GM21529 (cell line): ENCODE results near the gene DKK1.

Experiments used
- ATAC-seq: cut with Tn5 transposase; IDR thresholded peaks from one replicate; pipeline ENCODE4 v1.9.1; 2021; ENCODE audit not compliant: unreplicated experiment

Gene DKK1

DNA sequence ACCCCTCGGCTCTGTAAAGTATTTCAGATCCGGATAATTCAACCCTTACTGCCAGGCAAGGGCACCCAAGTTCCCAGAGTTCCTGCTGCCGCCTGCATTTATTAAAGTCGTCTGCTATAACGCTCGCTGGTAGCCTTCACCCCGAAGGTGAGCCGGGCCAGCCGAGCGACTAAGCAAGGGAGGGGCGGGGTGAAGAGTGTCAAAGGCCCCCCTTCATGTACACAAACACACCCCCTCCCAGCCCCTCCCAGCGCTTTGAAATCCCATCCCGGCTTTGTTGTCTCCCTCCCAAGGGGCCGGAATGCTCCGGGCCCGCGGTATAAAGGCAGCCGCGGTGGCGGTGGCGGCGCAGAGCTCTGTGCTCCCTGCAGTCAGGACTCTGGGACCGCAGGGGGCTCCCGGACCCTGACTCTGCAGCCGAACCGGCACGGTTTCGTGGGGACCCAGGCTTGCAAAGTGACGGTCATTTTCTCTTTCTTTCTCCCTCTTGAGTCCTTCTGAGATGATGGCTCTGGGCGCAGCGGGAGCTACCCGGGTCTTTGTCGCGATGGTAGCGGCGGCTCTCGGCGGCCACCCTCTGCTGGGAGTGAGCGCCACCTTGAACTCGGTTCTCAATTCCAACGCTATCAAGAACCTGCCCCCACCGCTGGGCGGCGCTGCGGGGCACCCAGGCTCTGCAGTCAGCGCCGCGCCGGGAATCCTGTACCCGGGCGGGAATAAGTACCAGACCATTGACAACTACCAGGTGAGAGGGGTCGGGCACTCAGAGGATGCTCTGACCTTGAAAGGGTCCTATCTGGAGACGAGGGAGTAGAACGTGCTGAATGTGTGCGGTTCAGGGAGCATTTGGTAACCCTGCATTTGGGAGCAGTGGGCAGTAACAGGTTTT is at the start of gene DKK1:
Gene DKK1 (plus strand): TSS at position 349 of the 889 bp plus-strand sequence. CDS start 154 bp downstream, at position 503.
- no peak for ATAC-seq

- ATAC-seq: no peak
Observed at GRCh38 chr10:52265131-52265926, 48.8 kb upstream of the DKK1 start.

DNA sequence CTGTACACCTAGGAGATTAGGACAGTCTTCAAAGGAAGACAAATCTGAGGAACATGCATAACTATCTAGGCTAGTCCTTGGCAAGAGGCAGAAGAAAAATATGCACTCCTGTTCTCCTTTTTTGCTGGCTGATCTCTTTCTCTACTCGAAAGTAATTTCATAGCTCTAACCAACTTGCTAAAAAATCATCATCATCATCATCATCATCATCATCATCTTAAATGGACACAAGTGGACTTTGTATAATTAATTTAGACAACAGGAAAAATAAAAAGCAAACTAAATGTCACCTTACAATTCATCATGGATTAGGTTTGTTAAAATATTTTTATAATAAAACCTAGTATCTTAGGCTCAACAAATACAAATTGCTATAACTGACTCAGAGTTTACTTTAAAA is 47.2 kb upstream of the DKK1 start:
- no peak for ATAC-seq

- no peak for ATAC-seq
Observed at GRCh38 chr10:52268790-52269189, 45.3 kb upstream of the DKK1 start.

GRCh38 chr10:52269233-52269632 is 44.8 kb upstream of the DKK1 start:
- ATAC-seq: no peak

- no peak for ATAC-seq
Observed at GRCh38 chr10:52276163-52276562, 37.9 kb upstream of the DKK1 start.

- no peak for ATAC-seq
Observed at GRCh38 chr10:52276986-52277385, 37.1 kb upstream of the DKK1 start.

DNA sequence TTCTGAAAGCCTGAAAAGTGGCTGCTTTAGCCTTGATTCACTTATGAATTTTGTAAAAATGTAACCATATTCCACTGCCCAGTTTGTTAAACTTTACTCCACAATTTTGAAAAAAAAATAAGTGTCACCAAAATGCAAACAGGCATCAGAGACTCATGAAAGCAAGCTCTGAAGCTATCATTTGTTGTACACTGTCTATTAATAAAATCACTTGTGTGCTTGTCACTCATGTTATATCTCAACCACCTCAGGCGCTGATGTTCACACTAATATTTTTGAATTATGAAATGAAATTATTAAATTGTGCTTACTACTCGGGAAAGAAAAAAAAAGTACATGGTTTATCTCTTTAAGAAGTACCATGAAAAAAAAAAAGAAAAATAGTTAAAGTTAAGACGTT is 34.5 kb upstream of the DKK1 start:
- no peak for ATAC-seq

DNA sequence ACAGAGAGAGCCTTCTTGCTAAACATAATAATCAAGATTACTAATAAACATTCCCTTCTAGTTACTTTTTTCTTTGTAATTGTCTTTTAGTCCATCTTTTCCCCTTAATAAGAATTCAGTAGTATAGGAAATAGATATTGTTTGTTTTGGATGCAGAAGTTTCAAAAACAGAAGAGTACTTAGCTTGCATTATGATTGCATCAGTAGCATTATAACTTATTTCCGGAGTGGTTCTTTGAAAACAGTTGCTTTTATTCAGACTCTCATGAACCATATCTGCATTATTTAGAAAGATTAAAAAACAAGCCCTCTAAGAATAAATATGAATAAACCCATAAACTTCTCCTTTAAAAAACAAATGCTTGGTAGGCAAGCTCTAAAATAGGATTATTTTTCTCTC is 34.0 kb upstream of the DKK1 start:
- ATAC-seq: no peak

DNA sequence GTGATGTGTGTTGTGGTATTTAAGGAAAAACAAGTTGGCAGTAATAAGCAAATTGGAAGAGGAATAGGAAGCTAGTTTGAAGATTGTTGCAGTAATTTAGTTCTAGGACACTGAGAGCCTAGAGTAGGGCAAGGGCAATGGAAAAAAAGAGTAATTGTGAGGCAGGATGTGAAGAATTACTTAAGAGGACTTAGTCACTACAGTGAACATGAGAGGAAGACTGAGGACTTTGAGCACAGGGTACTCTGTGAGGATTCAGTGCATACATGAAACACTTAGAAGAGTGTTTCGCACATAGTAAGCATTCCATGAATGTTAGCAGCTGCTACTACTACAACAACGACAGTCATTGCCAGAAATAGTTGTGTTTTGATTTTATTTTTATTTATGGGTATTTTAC is 30.9 kb upstream of the DKK1 start:
- no peak for ATAC-seq

- peak; percentile 67 for ATAC-seq
Observed at GRCh38 chr10:52284416-52285013, 29.6 kb upstream of the DKK1 start.

GRCh38 chr10:52287866-52288265 is 26.2 kb upstream of the DKK1 start:
- no peak for ATAC-seq

DNA sequence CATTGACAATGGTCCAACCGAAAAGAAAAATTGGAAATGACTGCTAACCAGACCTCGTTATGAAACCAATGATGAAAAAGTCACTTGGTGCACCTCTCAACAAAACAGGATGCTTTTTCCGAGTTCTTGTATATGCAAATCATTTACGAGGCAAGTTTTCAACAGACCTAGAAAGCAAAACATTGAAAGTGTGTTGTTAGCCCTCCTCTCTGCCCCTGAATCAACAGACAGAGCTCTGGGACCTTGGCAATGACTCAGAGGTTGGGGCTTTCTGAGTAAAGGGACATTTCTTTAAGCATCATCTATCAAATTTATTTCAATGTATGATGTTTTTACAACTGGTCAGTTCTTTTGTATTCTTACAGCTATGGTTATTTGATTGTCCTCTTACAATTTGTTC is 16.3 kb upstream of the DKK1 start:
- ATAC-seq: no peak

GRCh38 chr10:52300599-52301277 is 13.3 kb upstream of the DKK1 start:
- ATAC-seq: no peak

DNA sequence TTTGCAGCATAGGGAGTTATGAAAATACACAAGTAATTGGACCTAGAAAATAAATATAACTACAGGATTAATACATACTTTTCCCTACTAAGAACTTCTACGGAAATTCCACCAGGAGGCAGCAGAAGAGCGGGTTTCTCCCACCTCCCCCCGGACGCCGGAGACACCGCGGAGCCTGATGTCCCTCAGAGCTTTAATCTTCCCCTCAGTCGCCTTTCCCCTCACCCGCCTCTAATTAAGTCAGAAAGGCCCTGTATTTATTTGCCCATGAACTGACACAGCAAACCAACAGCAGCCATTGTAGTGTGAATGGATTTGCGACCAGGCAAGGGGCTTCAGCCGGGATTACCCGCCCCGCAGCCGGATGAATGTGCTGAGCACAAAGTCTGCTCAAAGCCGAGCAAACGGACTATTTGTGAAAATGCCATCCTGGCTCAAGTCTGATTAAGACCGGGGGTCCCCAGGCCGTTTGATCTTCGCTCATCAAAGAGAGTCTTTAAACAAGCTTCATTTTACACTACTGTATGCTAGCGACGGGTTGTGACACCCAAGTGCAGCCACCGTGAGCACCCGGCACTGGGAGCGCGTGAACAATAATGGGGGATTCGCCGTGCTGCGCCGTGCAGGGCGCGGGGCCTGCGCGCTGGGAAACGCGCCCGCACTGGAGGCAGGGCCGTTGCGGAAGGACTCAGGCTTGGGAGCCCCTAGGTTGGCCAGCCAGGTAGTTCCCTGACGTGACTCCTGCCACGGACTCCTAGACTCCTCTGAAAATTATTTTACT is 5.6 kb upstream of the DKK1 start:
- peak; percentile 78 for ATAC-seq

DNA sequence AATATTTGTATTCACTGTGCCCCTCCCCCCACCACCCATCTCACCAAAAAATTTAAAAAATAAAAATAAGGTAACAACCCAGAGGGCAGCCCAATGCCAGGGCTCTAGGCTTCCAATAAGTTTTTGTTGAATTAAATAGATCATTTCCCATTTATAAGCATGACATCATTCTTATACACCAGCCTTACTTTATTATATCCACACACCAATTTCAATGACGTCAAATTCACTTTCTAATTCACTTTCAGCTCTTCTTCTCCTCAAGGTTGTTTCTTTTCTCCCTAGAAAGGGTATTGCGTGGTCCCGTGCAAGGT is 1.2 kb upstream of the DKK1 start:
- no peak for ATAC-seq

- no peak for ATAC-seq
Observed at GRCh38 chr10:52313256-52313932, 687 bp upstream of the DKK1 start.

- ATAC-seq: no peak
Observed at GRCh38 chr10:52314822-52315552, 906 bp downstream of the DKK1 start.

DNA sequence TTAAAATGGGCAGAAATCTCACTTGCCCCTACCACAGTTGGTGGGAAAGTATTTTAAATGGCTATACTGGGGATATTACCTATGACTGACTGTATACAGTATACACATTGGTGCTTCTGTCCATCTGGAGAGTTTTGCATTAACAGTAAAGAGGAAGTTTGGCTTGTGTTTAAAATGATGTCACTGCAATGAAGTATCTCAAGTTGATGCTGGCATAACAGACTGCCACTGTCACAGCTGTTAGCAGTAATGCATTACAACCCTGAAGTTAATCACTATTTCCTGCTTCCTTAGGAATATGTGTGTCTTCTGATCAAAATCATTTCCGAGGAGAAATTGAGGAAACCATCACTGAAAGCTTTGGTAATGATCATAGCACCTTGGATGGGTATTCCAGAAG is 1.9 kb downstream of the DKK1 start:
- no peak for ATAC-seq
